HCT116 (cell line): Measurements from ENCODE around the gene PAFAH1B1. TPM values are rescaled to one million over a fixed set of nuclear protein-coding genes. Genes with fewer than 3 reads are reported as not detected.

Experiments used
- ATAC-seq: fragments of 200-7000 bp; cut with Tn5 transposase; 2 replicates; pipeline ENCODE4 v1.9.1; 2020; ENCODE audit warnings: mild to moderate bottlenecking, moderate library complexity
- BruUV-seq: library from RNA; stranded (reverse); fragments of 400-500 nt; replicated peaks from 2 replicates; lab custom pipeline; 2021; lab: Mats Ljungman, UMichigan
- CTCF ChIA-PET: fragments of 300-600 bp; sonication (Branson Sonifier 250); formaldehyde crosslinking; loops from one replicate; lab custom pipeline; 2021; ENCODE audit warnings: antibody characterized with exemption; lab: Charles Lee
- POLR2A ChIA-PET: fragments of 300-600, 350-600 bp; sonication (Branson Sonifier 250); formaldehyde crosslinking; loops from one replicate; lab custom pipeline; 2021; ENCODE audit warnings: antibody characterized with exemption; lab: Charles Lee
- RAD21 ChIA-PET, 2 experiments: fragments of 300-600 bp; sonication (Branson Sonifier 250); formaldehyde crosslinking; loops; one replicate each; lab custom pipeline; 2023; ENCODE audit warnings: low total read pairs in 2 of 2; ENCODE audit not compliant: uncharacterized antibody in 2 of 2, unreplicated experiment in 2 of 2, low non-redundant PET in 1 of 2; lab: Charles Lee
- DNase-seq: peaks from one replicate; pipeline ENCODE4 v3.0.0-alpha.2; 2010; ENCODE audit warnings: low read depth, low spot score
- H2AFZ ChIP-seq: fragments of 200-600 bp; shearing (Covaris generic), sonication (generic); 2 replicates; pipeline ENCODE4 v1.6.1; 2017; ENCODE audit warnings: low read depth, mixed run types, mixed read lengths, antibody characterized with exemption, low read length; ENCODE audit not compliant: poor library complexity, severe bottlenecking
- H3K27ac ChIP-seq: 2 replicates; pipeline ENCODE4 v1.5.1; 2012; ENCODE audit warnings: low read depth, low read length
- H3K27me3 ChIP-seq: fragments of 200-600 bp; sonication (generic); 2 replicates; pipeline ENCODE4 v1.6.1; 2016; ENCODE audit warnings: mixed run types, low read length, mixed read lengths; ENCODE audit not compliant: insufficient read depth
- H3K36me3 ChIP-seq, 2 experiments: fragments of 200-500 bp in 1 of 2; fragments of 200-600 bp in 1 of 2; sonication (Bioruptor generic) in 1 of 2; sonication (generic) in 1 of 2; 2 replicates each; pipeline versions ENCODE4 v1.5.1 to v1.6.1; 2014 to 2016; ENCODE audit warnings: low read length in 2 of 2, inconsistent platforms in 1 of 2, mixed read lengths in 1 of 2, mixed run types in 1 of 2; ENCODE audit not compliant: insufficient read depth in 2 of 2, control insufficient read depth in 1 of 2
- H3K4me1 ChIP-seq, 2 experiments: fragments of 200-600 bp in 1 of 2; sonication (generic) in 1 of 2; 2 replicates each; pipeline versions ENCODE4 v1.5.1 to v1.6.1; 2012 to 2017; ENCODE audit warnings: low read length in 2 of 2, inconsistent platforms in 1 of 2, mild to moderate bottlenecking in 1 of 2, mixed read lengths in 1 of 2, mixed run types in 1 of 2, moderate library complexity in 1 of 2; ENCODE audit not compliant: insufficient read depth in 2 of 2, control insufficient read depth in 1 of 2
- H3K4me2 ChIP-seq: fragments of 200-600 bp; sonication (generic); 2 replicates; pipeline ENCODE4 v1.6.1; 2017; ENCODE audit warnings: mixed run types, low read length, mixed read lengths
- H3K4me3 ChIP-seq, 2 experiments: fragments of 200-600 bp in 1 of 2; sonication (generic) in 1 of 2; replicated peaks in 1 of 2; 2 replicates each; pipeline ENCODE4 v1.5.1; 2011 to 2016; ENCODE audit warnings: low read length in 2 of 2, control low read depth in 1 of 2, low read depth in 1 of 2, mild to moderate bottlenecking in 1 of 2, mixed read lengths in 1 of 2, mixed run types in 1 of 2
- H3K79me2 ChIP-seq: fragments of 200-600 bp; sonication (generic); 2 replicates; pipeline ENCODE4 v1.6.1; 2017; ENCODE audit warnings: mild to moderate bottlenecking, mixed run types, low read length, moderate library complexity, mixed read lengths; ENCODE audit not compliant: insufficient read depth
- H3K9ac ChIP-seq: fragments of 200-600 bp; sonication (generic); 2 replicates; pipeline ENCODE4 v1.6.1; 2016; ENCODE audit warnings: low read length, mixed read lengths
- H3K9me2 ChIP-seq: fragments of 200-600 bp; sonication (generic), shearing (Covaris generic); 2 replicates; pipeline ENCODE4 v1.6.1; 2017; ENCODE audit warnings: mixed run types, mild to moderate bottlenecking, moderate library complexity; ENCODE audit not compliant: insufficient read depth
- H3K9me3 ChIP-seq, 2 experiments: fragments of 200-500 bp in 1 of 2; fragments of 200-600 bp in 1 of 2; sonication (Bioruptor generic) in 1 of 2; sonication (generic) in 1 of 2; 2 replicates each; pipeline ENCODE4 v1.6.1; 2014 to 2017; ENCODE audit warnings: low read length in 2 of 2, mixed read lengths in 2 of 2, inconsistent platforms in 1 of 2, low read depth in 1 of 2, mild to moderate bottlenecking in 1 of 2, mixed run types in 1 of 2, moderate library complexity in 1 of 2; ENCODE audit not compliant: control insufficient read depth in 1 of 2, insufficient read depth in 1 of 2
- H4K20me1 ChIP-seq: fragments of 200-600 bp; sonication (generic), shearing (Covaris generic); 2 replicates; pipeline ENCODE4 v1.6.1; 2017; ENCODE audit warnings: mixed run types, mild to moderate bottlenecking, moderate library complexity; ENCODE audit not compliant: insufficient read depth
- EZH2 ChIP-seq: fragments of 200-600 bp; sonication (generic); IDR thresholded peaks from 2 replicates; pipeline ENCODE4 v1.6.1; 2017; ENCODE audit warnings: antibody characterized with exemption, mixed run types
- JUND ChIP-seq: IDR thresholded peaks from 2 replicates; pipeline ENCODE4 v1.6.1; 2012
- REST ChIP-seq: IDR thresholded peaks from 2 replicates; pipeline ENCODE4 v1.6.1; 2012; ENCODE audit warnings: low read depth
- intact Hi-C: fragments of 100-400 bp; cut with micrococcal nuclease; formaldehyde crosslinking; loops from 2 replicates; pipeline ENCODE4 v1.10.0; 2022
- total RNA-seq: library from RNA; stranded (reverse); gene quantifications from one replicate; pipeline ENCODE4 v1.2.1, GENCODE V29; 2021; ENCODE audit not compliant: unreplicated experiment

PAFAH1B1 gene
- total RNA-seq, 1 experiment from 2014 or later: 113 TPM

- H3K27me3 ChIP-seq: no peaks in the 10 kb centered on the region
- BruUV-seq: no TSS peak
- peak overlapping the region; percentile 94 to 100 for H3K4me3 ChIP-seq
- ATAC-seq (no peak; the same call in 1 of the 2 replicates), DNase-seq (no peak)
- peak overlapping the region; percentile 94 for H3K9ac ChIP-seq
- ChIA-PET CTCF (interaction anchor here (1.5 kb wide), 1 partner anchor 15 kb away, joined by 4 read pairs; no protein-coding TSS in a partner anchor), POLR2A (no interaction called here), RAD21 (no interaction called here)
- H4K20me1 ChIP-seq: peaks cover 17% of the 10 kb centered on the region; the same call in 1 of the 2 replicates
- no peaks in the 10 kb centered on the region for H3K9me2 ChIP-seq
- H2AFZ ChIP-seq: no peak overlapping the region
- H3K27ac ChIP-seq: peak overlapping the region; percentile 62
- no peaks in the 10 kb centered on the region for H3K9me3 ChIP-seq
- peaks cover 2 to 15% of the 10 kb centered on the region in 2 experiments; a peak in 2 of 4 replicates for H3K36me3 ChIP-seq
- H3K79me2 ChIP-seq: peaks cover 76% of the 10 kb centered on the region
- no peak for TF ChIP-seq EZH2
- peaks cover 26 to 45% of the 10 kb centered on the region in 2 experiments for H3K4me1 ChIP-seq
- H3K4me2 ChIP-seq: peak overlapping the region; percentile 100
- intact Hi-C loops: no loop called here
Observed at GRCh38 chr17:2709183-2709661, 115.8 kb downstream of the PAFAH1B1 start.

- CTCF ChIA-PET: interaction anchor here (1.5 kb wide), 1 partner anchor 14 kb away, joined by 4 read pairs; no protein-coding TSS in a partner anchor
Observed at GRCh38 chr17:2710071-2710802, 116.8 kb downstream of the PAFAH1B1 start.

More at GRCh38 chr17:2710071-2710802, 116.8 kb downstream of the PAFAH1B1 start:
- ChIA-PET RAD21 (interaction anchor here in 1 of 2 experiments (0.6 kb wide), 1 partner anchor 168 kb away, joined by 4 read pairs; no protein-coding TSS in a partner anchor), POLR2A (interaction anchor here (1.0 kb wide), 1 partner anchor 14 kb away, joined by 3 read pairs; no protein-coding TSS in a partner anchor)
- Histone ChIP-seq H3K27ac (peak overlapping the region; percentile 65), H3K79me2 (peaks cover 66% of the 10 kb centered on the region), H4K20me1 (peaks cover 17% of the 10 kb centered on the region; the same call in 1 of the 2 replicates), H3K4me3 (peak overlapping the region; percentile 94 to 100), H3K9me3 (no peaks in the 10 kb centered on the region), H2AFZ (no peak overlapping the region), H3K36me3 (peaks cover 2 to 13% of the 10 kb centered on the region in 2 experiments; a peak in 2 of 4 replicates), H3K9me2 (no peaks in the 10 kb centered on the region)
- intact Hi-C loops: no loop called here
- DNase-seq: no peak
- TF ChIP-seq JUND (no peak), REST (no peak)
- TF ChIP-seq, all 23 proteins: peak for 0
- Histone ChIP-seq H3K9ac (peak overlapping the region; percentile 94), H3K27me3 (no peaks in the 10 kb centered on the region), H3K4me2 (peak overlapping the region; percentile 100), H3K4me1 (peaks cover 26 to 45% of the 10 kb centered on the region in 2 experiments)
- BruUV-seq: TSS peak; percentile 64
- ATAC-seq: no peak
